ENCODE data around the gene TNS1.

Gene TNS1

GRCh38 chr2:217927601-217928323 lies 75.0 kb downstream of the TNS1 start:
- DNase-seq, result no peak

- no peak for DNase-seq
Observed at GRCh38 chr2:217926801-217927200, 76.0 kb downstream of the TNS1 start.

DNA sequence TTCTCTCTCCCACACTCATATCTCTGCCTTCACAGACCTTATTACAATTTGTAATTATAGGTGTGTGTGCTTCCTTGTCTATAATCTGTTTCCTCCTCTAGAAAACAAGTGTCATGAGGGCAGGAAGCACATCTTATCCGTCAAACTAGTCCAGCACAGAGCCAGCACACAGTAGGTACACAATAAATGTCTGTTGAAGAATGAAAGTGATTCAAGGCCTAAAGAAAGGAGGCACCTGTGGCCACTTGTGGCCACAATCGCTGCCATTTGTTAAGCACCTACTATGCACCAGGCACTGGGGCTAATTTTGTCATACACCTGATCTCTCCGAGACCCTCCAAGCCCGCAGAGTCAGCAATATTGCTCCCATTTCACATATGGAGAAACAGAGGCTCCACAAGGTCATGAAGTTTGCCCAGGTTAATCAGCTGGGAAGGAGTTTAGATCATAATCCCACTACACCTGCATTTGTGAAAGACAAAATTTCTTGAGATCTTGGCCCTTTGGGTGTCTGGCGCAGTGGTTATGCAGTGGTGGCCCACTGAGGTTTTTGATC lies 78.4 kb downstream of the TNS1 start:
- DNase-seq, result no peak

DNA sequence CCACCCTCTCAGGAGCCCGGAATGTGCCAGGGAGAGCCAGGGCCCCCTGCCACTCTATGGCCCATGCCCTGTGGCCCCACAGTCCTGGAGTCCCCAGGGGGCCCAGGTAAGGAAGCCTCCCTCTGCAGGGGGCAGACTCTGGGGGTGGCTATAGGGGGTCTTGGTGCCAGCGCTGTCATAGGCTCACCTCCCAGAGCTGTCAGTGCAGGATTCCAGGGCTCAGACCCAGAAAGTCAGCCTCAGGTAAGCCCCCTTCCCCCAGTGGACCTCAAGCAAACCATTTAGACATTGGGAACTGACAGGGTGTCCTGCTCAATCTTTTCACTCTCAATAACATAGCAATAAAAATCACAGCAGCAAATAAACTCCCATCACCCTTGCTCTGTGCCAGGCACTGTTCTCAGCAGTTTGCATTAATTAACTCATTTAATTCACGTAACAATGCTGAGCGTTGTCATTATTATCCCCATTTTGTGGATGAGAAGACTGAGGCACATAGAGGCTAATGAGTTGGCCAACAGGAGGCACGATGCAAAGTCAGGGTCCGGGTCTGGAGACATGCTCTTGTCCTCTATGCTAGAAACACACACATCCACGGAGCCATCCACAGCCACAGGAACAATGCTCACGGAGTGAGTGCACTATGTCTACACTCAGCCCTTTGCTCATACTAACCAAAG lies 79.6 kb downstream of the TNS1 start:
- DNase-seq, result no peak

GRCh38 chr2:217922101-217923006 lies 80.4 kb downstream of the TNS1 start:
- DNase-seq, result no peak

- DNase-seq, result no peak
Observed at GRCh38 chr2:217920879-217921603, 81.8 kb downstream of the TNS1 start.

DNA sequence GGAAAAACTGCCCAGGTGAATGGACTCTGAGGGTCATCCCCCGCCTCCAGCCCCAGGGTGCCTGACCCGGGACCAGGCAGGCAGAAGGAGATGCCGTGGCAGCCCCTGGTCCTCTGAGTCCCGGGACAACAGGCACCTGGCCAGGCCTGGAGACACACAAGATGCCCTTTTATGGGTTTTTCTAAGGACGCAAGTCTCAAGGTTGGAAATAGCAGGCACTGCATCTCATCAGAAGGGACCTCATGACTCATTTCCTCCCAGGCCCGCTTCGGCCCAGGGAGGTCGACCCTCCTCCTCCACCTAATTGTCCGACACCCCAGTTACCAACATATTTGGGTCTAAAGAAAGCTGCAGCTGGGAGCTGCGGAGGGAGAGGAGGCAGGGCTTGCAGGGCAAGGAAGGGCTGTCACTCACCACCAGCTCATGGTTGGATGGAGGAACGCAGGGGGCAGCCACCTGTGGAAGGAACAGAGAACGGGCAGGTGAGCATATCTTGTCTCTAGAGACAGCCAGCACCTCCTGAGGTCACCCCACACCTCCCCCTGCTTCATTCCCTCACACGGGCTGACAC lies 82.9 kb downstream of the TNS1 start:
- DNase-seq, result no peak

- no peak for DNase-seq
Observed at GRCh38 chr2:217919204-217919603, 83.6 kb downstream of the TNS1 start.

- no peak for DNase-seq
Observed at GRCh38 chr2:217918308-217919024, 84.3 kb downstream of the TNS1 start.

DNA sequence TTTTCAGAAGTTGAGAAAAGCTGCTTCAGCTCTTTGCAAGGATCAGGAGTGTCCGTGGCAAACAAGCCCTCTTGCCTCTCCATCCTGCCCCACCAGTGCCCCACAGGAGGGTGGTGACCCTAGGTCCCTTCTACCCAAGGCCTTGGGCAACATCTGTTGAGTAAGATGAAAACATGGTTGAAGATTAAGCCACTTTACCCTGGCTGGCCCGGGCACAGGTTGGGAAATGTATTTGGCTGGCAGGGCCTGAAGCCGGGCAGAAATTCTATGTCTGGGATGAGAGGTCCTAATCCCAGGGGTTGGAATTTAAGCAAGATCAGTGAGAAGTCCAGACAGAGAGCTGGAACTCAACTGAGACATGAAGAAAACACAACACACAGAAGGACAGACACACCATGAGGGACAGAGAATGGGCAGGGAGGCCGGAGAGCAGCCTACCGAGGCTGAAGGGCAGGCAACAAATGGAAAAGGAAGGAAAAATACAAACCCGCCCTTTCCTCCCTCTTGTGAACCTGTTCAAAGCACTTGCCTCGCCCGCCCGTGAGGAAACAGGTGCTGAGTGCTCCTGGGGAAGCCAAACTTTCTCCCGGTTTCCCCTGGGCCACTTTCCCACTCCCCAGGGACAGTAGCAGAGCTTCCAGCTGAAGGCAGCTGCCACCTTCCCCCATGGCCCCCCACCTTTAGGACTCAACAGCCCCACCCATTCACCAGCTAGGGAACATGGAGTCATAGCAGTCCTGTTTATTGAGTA lies 86.1 kb downstream of the TNS1 start:
- DNase-seq, result no peak

DNA sequence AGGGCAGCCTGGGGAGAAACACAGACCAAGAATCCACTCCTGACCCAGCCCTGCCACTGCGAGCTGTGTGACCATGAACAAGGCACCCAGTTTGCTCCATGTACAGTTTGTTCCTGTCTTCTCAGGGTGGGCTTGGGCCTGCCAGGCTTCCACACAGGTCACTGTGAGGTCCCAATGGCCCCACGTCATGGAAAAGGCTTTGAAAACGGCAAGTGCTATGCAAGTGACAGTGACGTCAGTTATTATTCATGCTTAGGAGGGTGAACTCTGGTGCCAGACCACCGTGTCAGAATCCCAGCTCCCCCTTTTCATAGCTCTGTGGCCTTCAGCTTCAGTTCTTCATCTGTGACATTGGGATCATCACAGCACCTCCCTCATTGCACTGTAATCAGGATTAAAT lies 87.1 kb downstream of the TNS1 start:
- DNase-seq, result no peak

GRCh38 chr2:217914878-217915277 lies 87.9 kb downstream of the TNS1 start:
- DNase-seq, result no peak

- DNase-seq, result peak; percentile 69
Observed at GRCh38 chr2:217914078-217914477, 88.7 kb downstream of the TNS1 start.

DNA sequence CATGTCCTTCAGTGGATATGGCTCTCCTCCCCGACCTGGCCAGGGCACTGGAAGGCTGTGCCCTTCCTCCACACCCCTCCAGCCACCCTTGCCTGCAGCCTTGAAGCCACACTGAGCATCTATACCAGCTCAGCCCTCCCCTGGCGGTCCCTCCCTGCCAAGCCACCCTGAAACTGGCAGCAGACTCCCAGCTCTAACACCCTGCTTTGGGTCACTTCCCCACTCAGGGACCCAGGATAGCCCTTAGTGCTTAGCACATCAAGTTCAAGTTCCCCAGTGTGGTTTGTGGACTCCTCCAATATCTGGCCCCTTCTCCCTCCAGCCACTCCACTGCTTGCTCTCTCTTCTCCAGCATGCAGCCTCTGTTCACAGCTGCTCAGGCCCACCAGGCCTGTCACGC lies 89.4 kb downstream of the TNS1 start:
- peak; percentile 90 for DNase-seq

DNA sequence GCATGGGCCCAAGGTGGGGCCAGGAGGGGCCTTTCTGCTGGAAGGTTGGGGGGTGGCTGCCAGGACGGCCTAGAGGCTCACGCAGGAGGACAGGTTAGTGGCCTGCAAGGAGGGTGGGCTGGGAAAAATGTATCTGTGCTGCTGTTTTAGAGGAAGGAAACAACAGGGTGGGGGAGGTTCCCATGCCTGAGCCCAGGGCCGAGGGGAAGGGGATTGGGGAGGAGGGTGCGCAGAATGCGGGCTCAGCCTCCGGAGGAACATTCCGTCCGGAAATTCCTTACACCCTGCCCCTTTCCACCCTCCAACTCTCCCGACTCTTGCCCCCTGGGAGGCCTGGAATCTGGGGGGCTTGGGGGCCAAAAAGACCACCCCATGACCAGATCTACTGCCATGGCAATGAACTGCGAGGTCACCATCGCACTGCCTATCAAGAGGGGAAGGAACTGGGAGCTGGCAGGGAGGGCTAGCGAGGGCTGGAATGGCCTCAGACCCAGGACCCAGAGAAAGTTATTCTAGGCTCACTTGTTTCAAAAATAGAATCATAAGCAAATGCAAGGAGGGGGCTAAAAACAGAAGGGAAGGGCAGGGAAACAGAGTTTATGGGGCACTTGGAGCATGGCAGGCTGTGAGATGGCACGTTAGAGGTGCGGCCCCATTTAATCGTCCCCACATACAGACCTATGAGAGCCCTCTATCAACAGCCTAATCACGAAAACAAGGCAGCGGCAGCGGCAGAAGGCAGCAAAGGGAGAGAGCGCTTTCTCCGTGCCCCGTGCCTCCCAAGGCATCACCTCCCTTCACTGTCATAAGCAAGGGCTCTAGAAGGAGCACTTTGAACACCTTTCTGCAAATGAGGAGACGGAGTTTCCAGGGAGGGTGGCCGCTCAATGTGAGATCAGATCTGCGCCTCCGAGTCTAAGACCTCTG lies 90.4 kb downstream of the TNS1 start:
- DNase-seq, result no peak

DNA sequence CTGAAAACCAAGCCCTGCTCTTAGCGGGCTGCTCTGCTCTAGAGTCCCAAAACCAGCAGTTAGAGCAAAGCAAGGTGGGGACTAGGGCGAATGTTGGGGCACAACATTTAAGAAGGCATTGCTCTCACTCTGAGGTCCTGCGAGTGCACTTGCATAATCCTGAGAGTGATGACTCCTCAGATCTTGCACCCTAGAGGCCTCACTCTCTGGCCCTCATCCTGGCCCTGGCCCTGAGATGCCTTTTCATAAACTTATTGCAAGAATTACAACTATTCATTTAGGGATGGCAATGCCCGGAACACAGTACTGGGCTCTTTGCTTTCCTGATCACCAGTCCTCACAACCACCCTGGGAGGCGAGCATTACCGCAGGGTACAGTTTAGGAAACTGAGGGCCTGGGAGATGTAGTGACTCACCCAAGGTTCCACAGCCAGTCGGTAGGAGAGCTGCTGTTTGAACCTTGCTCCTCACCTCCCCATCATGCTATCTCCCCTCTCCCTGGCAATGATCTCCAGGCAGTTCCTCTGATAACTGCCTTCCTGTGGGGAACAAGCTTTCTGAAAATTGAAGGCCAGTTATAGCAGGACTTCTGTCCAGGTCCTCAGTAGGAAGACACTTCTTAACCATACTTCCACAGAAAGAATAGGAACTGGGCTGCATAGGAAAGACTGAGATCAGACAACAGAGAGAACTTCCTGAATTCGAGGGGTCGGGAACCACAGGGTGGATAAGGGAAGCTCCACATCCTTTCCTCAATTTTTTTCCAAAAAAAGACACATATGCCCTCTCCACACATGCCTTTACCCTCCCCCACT lies 91.3 kb downstream of the TNS1 start:
- peak; percentile 43 for DNase-seq

DNA sequence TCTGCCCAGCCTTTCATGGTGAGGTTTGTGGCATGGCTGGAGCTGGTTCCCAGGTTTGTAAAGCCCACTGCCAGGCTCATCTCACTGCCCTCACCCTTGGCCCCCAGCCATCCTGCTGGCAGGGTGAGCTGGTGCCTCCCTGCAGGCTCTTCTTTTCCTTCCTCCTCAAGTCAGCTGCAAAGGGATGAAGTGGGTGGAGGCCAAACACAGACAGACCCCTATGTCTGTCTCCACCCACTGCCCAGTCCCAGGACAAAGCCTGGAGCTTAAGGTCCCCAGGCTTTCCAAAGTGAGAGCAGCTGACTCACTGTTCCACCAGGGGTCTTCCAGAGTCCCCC lies 92.0 kb downstream of the TNS1 start:
- no peak for DNase-seq

DNA sequence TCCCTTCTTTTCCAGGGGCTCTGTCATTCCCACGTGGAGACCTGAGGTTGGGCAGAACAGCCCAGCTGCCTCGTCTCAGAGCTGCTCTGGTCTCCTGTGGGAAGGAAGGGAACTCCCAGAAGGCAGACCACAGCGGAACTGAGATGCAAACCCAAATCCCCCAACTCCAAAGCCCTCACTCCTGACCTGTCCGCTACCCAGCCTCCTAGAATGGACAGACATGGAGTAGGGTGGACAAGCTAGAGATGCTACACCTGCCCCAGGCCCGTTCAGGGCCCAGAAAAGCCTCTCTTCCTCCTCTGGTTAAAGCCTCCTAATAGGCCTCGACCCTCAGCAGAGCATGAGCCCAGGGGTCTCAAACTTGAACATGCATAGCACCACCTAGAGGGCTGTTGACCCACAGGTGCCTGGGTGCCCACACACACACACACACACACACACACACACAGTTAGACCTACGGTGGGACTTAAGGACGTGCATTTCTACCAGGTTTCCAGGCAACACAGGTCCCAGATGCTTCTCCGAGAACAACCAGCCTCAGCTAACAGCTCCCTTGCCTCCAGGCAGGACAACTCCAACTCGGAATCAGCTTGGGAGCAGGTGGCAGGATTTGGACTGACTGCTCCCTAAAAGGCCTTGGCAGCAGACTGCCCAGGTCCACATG lies 93.5 kb downstream of the TNS1 start:
- no peak for DNase-seq

Measured in MV-4-11 (cell line).